GOT3 (cell line): ENCODE measurements around the gene EXOC3.
"Not testable (repeated sequence)": the region's sequence is repeated elsewhere in the genome, so short reads cannot be mapped to it uniquely, and the experiment has no call there.

Source experiments
- DNase-seq: peaks from one replicate; lab custom pipeline; 2025; ENCODE audit warnings: mixed read lengths; lab: John Stamatoyannopoulos, UW

EXOC3 gene

GRCh38 chr5:485113-485945, 42.4 kb downstream of the EXOC3 start:
- no peak for DNase-seq

GRCh38 chr5:485946-486491, 43.0 kb downstream of the EXOC3 start:
- no peak for DNase-seq

- not testable (repeated sequence) for DNase-seq
Observed at GRCh38 chr5:486597-486996, 43.6 kb downstream of the EXOC3 start.

- no peak for DNase-seq
Observed at GRCh38 chr5:488241-488640, 45.3 kb downstream of the EXOC3 start.

GRCh38 chr5:488744-489688, 46.0 kb downstream of the EXOC3 start:
- DNase-seq: no peak

- DNase-seq: no peak
Observed at GRCh38 chr5:489689-490080, 46.7 kb downstream of the EXOC3 start.

- no peak for DNase-seq
Observed at GRCh38 chr5:490116-491106, 47.4 kb downstream of the EXOC3 start.

GRCh38 chr5:491119-491855, 48.3 kb downstream of the EXOC3 start:
- DNase-seq: no peak

- DNase-seq: no peak
Observed at GRCh38 chr5:491856-492155, 48.8 kb downstream of the EXOC3 start.

- DNase-seq: no peak
Observed at GRCh38 chr5:492314-492893, 49.4 kb downstream of the EXOC3 start.

GRCh38 chr5:493119-493701, 50.2 kb downstream of the EXOC3 start:
- DNase-seq: no peak

GRCh38 chr5:493758-494157, 50.8 kb downstream of the EXOC3 start:
- DNase-seq: no peak

GRCh38 chr5:494667-495255, 51.8 kb downstream of the EXOC3 start:
- no peak for DNase-seq

- no peak for DNase-seq
Observed at GRCh38 chr5:496028-496427, 53.1 kb downstream of the EXOC3 start.

GRCh38 chr5:497090-497700, 54.2 kb downstream of the EXOC3 start:
- no peak for DNase-seq

- DNase-seq: no peak
Observed at GRCh38 chr5:497871-498509, 55.0 kb downstream of the EXOC3 start.

- no peak for DNase-seq
Observed at GRCh38 chr5:499233-500209, 56.5 kb downstream of the EXOC3 start.

- no peak for DNase-seq
Observed at GRCh38 chr5:500491-500890, 57.5 kb downstream of the EXOC3 start.
